ENCODE measurements around the gene HOXA13.

- TF ChIP-seq POLR2AphosphoS5 (IDR thresholded peaks at IDR 0.05; ENCODE audit: low read depth) (no peak), CTCF (conservative IDR thresholded peaks at IDR 0.05; ENCODE audit: low read depth in 2 of 2) (no peak), CREB1 (CRISPR knock-in tag; IDR thresholded peaks at IDR 0.05; ENCODE audit: low read depth) (no peak), EZH2 (IDR thresholded peaks at IDR 0.05; ENCODE audit: low read depth, unreplicated experiment) (peak; percentile 91), EZH2phosphoT487 (IDR thresholded peaks at IDR 0.05; ENCODE audit: unreplicated experiment) (peak; percentile 88), STAT1 (IDR thresholded peaks at IDR 0.05; ENCODE audit: unreplicated experiment) (no peak), REST (IDR thresholded peaks at IDR 0.05; ENCODE audit: unreplicated experiment) (no peak), ETS1 (IDR thresholded peaks at IDR 0.05) (no peak), JUNB (IDR thresholded peaks at IDR 0.05; ENCODE audit: unreplicated experiment) (no peak), ZNF114 (CRISPR knock-in tag; IDR thresholded peaks at IDR 0.05) (no peak), ZNF331 (CRISPR knock-in tag; IDR thresholded peaks at IDR 0.05; ENCODE audit: low read depth) (no peak), NANOG (IDR thresholded peaks at IDR 0.05; ENCODE audit: borderline replicate concordance) (no peak), ZNF462 (CRISPR knock-in tag; IDR thresholded peaks at IDR 0.05) (no peak)
Measured at GRCh38 chr7:27165089-27165995, 34.5 kb downstream of the HOXA13 start, which contains the start of gene HOXA9.

Data from GM23338 (cell line).